IPS-15b (cell line): ENCODE data around the gene FGD4.
"Not testable (repeated sequence)": the region's sequence is repeated elsewhere in the genome, so short reads cannot be mapped to it uniquely, and the experiment has no call there.

ENCODE experiments used
- H3K27me3 ChIP-seq: one replicate; pipeline ENCODE4 v1.6.1; 2013; ENCODE audit warnings: low read length; ENCODE audit not compliant: control insufficient read depth, insufficient read depth
- H3K36me3 ChIP-seq: one replicate; pipeline ENCODE4 v1.6.1; 2013; ENCODE audit warnings: low read length; ENCODE audit not compliant: control insufficient read depth, insufficient read depth
- H3K4me1 ChIP-seq: one replicate; pipeline ENCODE4 v1.6.1; 2013; ENCODE audit warnings: mild to moderate bottlenecking, low read length; ENCODE audit not compliant: control insufficient read depth, insufficient read depth
- H3K4me3 ChIP-seq: one replicate; pipeline ENCODE4 v1.5.1; 2013; ENCODE audit warnings: low read depth, low read length
- H3K9ac ChIP-seq: one replicate; pipeline ENCODE4 v1.6.1; 2013; ENCODE audit warnings: low read depth, mild to moderate bottlenecking, low read length
- H3K9me3 ChIP-seq: one replicate; pipeline ENCODE4 v1.6.1; 2013; ENCODE audit warnings: mild to moderate bottlenecking, low read length; ENCODE audit not compliant: control insufficient read depth, insufficient read depth

The FGD4 gene

GRCh38 chr12:32558903-32559302 is 159.5 kb downstream of the FGD4 start:
- H3K4me1 ChIP-seq = peaks cover 30% of the 10 kb centered on the region
- no peaks in the 10 kb centered on the region for H3K27me3 ChIP-seq
- H3K36me3 ChIP-seq = peaks cover under 1% of the 10 kb centered on the region
- H3K4me3 ChIP-seq = no peak overlapping the region
- H3K9ac ChIP-seq = no peak overlapping the region
- no peaks in the 10 kb centered on the region for H3K9me3 ChIP-seq

- peaks cover 30% of the 10 kb centered on the region for H3K4me1 ChIP-seq
- no peaks in the 10 kb centered on the region for H3K9me3 ChIP-seq
- H3K4me3 ChIP-seq = no peak overlapping the region
- H3K36me3 ChIP-seq = peaks cover 6% of the 10 kb centered on the region
- H3K27me3 ChIP-seq = no peaks in the 10 kb centered on the region
- H3K9ac ChIP-seq = no peak overlapping the region
Observed at GRCh38 chr12:32559434-32559833, 160.1 kb downstream of the FGD4 start.

- peaks cover 30% of the 10 kb centered on the region for H3K4me1 ChIP-seq
- H3K9ac ChIP-seq = no peak overlapping the region
- no peaks in the 10 kb centered on the region for H3K9me3 ChIP-seq
- H3K27me3 ChIP-seq = no peaks in the 10 kb centered on the region
- peaks cover 6% of the 10 kb centered on the region for H3K36me3 ChIP-seq
- no peak overlapping the region for H3K4me3 ChIP-seq
Observed at GRCh38 chr12:32560520-32560919, 161.2 kb downstream of the FGD4 start.

GRCh38 chr12:32561931-32562341 is 162.6 kb downstream of the FGD4 start:
- Histone ChIP-seq H3K9me3 (no peaks in the 10 kb centered on the region), H3K4me1 (peaks cover 41% of the 10 kb centered on the region), H3K9ac (no peak overlapping the region), H3K4me3 (no peak overlapping the region), H3K27me3 (no peaks in the 10 kb centered on the region), H3K36me3 (peaks cover 6% of the 10 kb centered on the region)

GRCh38 chr12:32562413-32562812 is 163.1 kb downstream of the FGD4 start:
- H3K36me3 ChIP-seq, H3K4me3 ChIP-seq, H3K9ac ChIP-seq: not testable (repeated sequence)

GRCh38 chr12:32566663-32567295 is 167.4 kb downstream of the FGD4 start:
- H3K4me3 ChIP-seq = no peak overlapping the region
- no peaks in the 10 kb centered on the region for H3K9me3 ChIP-seq
- peaks cover 6% of the 10 kb centered on the region for H3K36me3 ChIP-seq
- no peaks in the 10 kb centered on the region for H3K27me3 ChIP-seq
- H3K9ac ChIP-seq = no peak overlapping the region
- peaks cover 24% of the 10 kb centered on the region for H3K4me1 ChIP-seq

More at GRCh38 chr12:32562413-32562812, 163.1 kb downstream of the FGD4 start:
- H3K9me3 ChIP-seq, H3K27me3 ChIP-seq: not testable (repeated sequence)
- H3K4me1 ChIP-seq = peaks cover 45% of the 10 kb centered on the region

GRCh38 chr12:32567296-32567674 is 167.9 kb downstream of the FGD4 start:
- peaks cover 6% of the 10 kb centered on the region for H3K36me3 ChIP-seq
- H3K9ac ChIP-seq = no peak overlapping the region
- H3K4me1 ChIP-seq = peaks cover 20% of the 10 kb centered on the region
- H3K4me3 ChIP-seq = no peak overlapping the region
- H3K27me3 ChIP-seq = no peaks in the 10 kb centered on the region
- no peaks in the 10 kb centered on the region for H3K9me3 ChIP-seq

- H3K9me3 ChIP-seq = no peaks in the 10 kb centered on the region
- H3K27me3 ChIP-seq = no peaks in the 10 kb centered on the region
- H3K9ac ChIP-seq = no peak overlapping the region
- peaks cover 6% of the 10 kb centered on the region for H3K36me3 ChIP-seq
- H3K4me3 ChIP-seq = no peak overlapping the region
- H3K4me1 ChIP-seq = peaks cover 20% of the 10 kb centered on the region
Observed at GRCh38 chr12:32568228-32568627, 168.9 kb downstream of the FGD4 start.

GRCh38 chr12:32569259-32569658 is 169.9 kb downstream of the FGD4 start:
- H3K9ac ChIP-seq = no peak overlapping the region
- no peaks in the 10 kb centered on the region for H3K27me3 ChIP-seq
- peaks cover 20% of the 10 kb centered on the region for H3K4me1 ChIP-seq
- no peak overlapping the region for H3K4me3 ChIP-seq
- peaks cover 2% of the 10 kb centered on the region for H3K36me3 ChIP-seq
- no peaks in the 10 kb centered on the region for H3K9me3 ChIP-seq

- Histone ChIP-seq H3K27me3 (no peaks in the 10 kb centered on the region), H3K9me3 (no peaks in the 10 kb centered on the region)
Observed at GRCh38 chr12:32574585-32574984, 175.2 kb downstream of the FGD4 start.

GRCh38 chr12:32577328-32577727 is 178.0 kb downstream of the FGD4 start:
- Histone ChIP-seq H3K9me3 (no peaks in the 10 kb centered on the region), H3K9ac (no peak overlapping the region), H3K27me3 (no peaks in the 10 kb centered on the region), H3K4me3 (no peak overlapping the region), H3K36me3 (peaks cover 5% of the 10 kb centered on the region), H3K4me1 (no peaks in the 10 kb centered on the region)

More at GRCh38 chr12:32574585-32574984, 175.2 kb downstream of the FGD4 start:
- no peak overlapping the region for H3K4me3 ChIP-seq
- no peaks in the 10 kb centered on the region for H3K36me3 ChIP-seq
- no peak overlapping the region for H3K9ac ChIP-seq
- H3K4me1 ChIP-seq = no peaks in the 10 kb centered on the region

- H3K9ac ChIP-seq = no peak overlapping the region
- peaks cover 7% of the 10 kb centered on the region for H3K36me3 ChIP-seq
- no peaks in the 10 kb centered on the region for H3K27me3 ChIP-seq
- H3K9me3 ChIP-seq = no peaks in the 10 kb centered on the region
- H3K4me3 ChIP-seq = no peak overlapping the region
- no peaks in the 10 kb centered on the region for H3K4me1 ChIP-seq
Observed at GRCh38 chr12:32583534-32583933, 184.2 kb downstream of the FGD4 start.
